ENCODE measurements around the gene WASF3.
"Not testable (repeated sequence)": the region's sequence is repeated elsewhere in the genome, so short reads cannot be mapped to it uniquely, and the experiment has no call there.

The WASF3 gene

GRCh38 chr13:26590951-26591350 is 33.5 kb downstream of the WASF3 start:
- DNase-seq, result no peak

- no peak for DNase-seq
Measured at GRCh38 chr13:26591672-26592071, 34.2 kb downstream of the WASF3 start.

- DNase-seq, result no peak
Measured at GRCh38 chr13:26593661-26594060, 36.2 kb downstream of the WASF3 start.

GRCh38 chr13:26594363-26594762 is 36.9 kb downstream of the WASF3 start:
- no peak for DNase-seq

GRCh38 chr13:26596458-26596857 is 39.0 kb downstream of the WASF3 start:
- DNase-seq, result no peak

GRCh38 chr13:26599403-26599802 is 41.9 kb downstream of the WASF3 start:
- no peak for DNase-seq

- no peak for DNase-seq
Measured at GRCh38 chr13:26599860-26600259, 42.4 kb downstream of the WASF3 start.

- no peak for DNase-seq
Measured at GRCh38 chr13:26600343-26600742, 42.9 kb downstream of the WASF3 start.

GRCh38 chr13:26601669-26602068 is 44.2 kb downstream of the WASF3 start:
- DNase-seq, result no peak

GRCh38 chr13:26602783-26603182 is 45.3 kb downstream of the WASF3 start:
- no peak for DNase-seq

- DNase-seq, result no peak
Measured at GRCh38 chr13:26604784-26605545, 47.5 kb downstream of the WASF3 start.

- DNase-seq, result no peak
Measured at GRCh38 chr13:26605845-26606244, 48.4 kb downstream of the WASF3 start.

GRCh38 chr13:26606631-26607030 is 49.1 kb downstream of the WASF3 start:
- DNase-seq, result no peak

- no peak for DNase-seq
Measured at GRCh38 chr13:26614721-26615120, 57.2 kb downstream of the WASF3 start.

- no peak for DNase-seq
Measured at GRCh38 chr13:26616126-26616525, 58.6 kb downstream of the WASF3 start.

GRCh38 chr13:26618726-26619125 is 61.2 kb downstream of the WASF3 start:
- DNase-seq, result no peak

GRCh38 chr13:26619358-26619757 is 61.9 kb downstream of the WASF3 start:
- no peak for DNase-seq

- DNase-seq, result no peak
Measured at GRCh38 chr13:26621731-26622401, 64.4 kb downstream of the WASF3 start.

- no peak for DNase-seq
Measured at GRCh38 chr13:26623125-26623524, 65.6 kb downstream of the WASF3 start.

- DNase-seq, result no peak
Measured at GRCh38 chr13:26624572-26624971, 67.1 kb downstream of the WASF3 start.

- DNase-seq, result no peak
Measured at GRCh38 chr13:26626271-26626670, 68.8 kb downstream of the WASF3 start.

GRCh38 chr13:26628706-26629105 is 71.2 kb downstream of the WASF3 start:
- DNase-seq, result no peak

GRCh38 chr13:26629260-26629825 is 71.9 kb downstream of the WASF3 start:
- DNase-seq, result no peak

- DNase-seq, result not testable (repeated sequence)
Measured at GRCh38 chr13:26635634-26636033, 78.2 kb downstream of the WASF3 start.
